Measurements from ENCODE around the gene BMERB1.
"Not testable (repeated sequence)": the region's sequence is repeated elsewhere in the genome, so short reads cannot be mapped to it uniquely, and the experiment has no call there.

The BMERB1 gene

DNA sequence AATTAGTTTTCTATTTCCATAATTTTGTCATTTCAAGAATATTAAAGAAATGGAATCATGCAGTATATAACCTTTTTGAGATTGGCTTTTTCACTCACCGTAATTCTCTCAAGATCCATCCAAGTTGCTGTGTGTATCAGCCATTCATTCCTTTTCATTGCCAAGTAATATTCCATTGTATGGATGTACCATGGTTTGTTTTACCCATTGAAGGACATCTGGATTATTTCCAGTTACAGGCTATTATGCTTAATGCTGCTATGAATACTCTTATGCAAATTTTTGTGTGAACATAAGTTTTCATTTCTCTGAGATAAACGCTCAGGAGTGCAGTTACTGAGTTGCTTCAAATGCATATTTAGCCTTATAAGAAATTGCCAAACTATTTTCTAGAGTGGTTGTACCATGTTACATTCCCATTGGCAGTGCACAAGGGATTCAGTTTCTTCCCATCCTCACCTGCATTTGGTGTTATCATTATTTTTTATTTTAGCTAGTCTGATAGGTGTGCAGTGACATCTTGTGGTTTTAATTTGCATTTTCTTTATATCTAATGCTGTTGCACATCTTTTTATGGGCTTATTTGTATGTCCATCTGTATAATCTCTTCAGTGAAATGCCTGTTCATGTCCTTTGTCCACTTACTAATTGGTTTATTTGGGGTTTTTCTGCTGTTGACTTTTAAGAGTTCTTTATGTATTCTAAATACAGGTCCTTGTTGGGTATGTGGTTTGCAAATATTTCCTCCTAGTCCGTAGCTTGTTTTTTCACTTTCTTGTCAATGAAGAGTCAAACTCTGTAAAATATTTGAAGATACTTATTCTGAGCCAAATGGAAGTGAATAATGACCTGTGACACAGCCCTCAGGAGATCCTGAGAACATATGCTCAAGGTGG lies 32.7 kb downstream of the BMERB1 start:
- DNase-seq (ENCODE audit: low read depth in 2 of 2): peak in 1 of 2 donors; percentile 38
- no peak overlapping the region for H3K4me3 ChIP-seq (replicated peaks in 1 of 2; ENCODE audit: low read depth in 2 of 2, low read length in 2 of 2)
- TF ChIP-seq, protein P1, sequence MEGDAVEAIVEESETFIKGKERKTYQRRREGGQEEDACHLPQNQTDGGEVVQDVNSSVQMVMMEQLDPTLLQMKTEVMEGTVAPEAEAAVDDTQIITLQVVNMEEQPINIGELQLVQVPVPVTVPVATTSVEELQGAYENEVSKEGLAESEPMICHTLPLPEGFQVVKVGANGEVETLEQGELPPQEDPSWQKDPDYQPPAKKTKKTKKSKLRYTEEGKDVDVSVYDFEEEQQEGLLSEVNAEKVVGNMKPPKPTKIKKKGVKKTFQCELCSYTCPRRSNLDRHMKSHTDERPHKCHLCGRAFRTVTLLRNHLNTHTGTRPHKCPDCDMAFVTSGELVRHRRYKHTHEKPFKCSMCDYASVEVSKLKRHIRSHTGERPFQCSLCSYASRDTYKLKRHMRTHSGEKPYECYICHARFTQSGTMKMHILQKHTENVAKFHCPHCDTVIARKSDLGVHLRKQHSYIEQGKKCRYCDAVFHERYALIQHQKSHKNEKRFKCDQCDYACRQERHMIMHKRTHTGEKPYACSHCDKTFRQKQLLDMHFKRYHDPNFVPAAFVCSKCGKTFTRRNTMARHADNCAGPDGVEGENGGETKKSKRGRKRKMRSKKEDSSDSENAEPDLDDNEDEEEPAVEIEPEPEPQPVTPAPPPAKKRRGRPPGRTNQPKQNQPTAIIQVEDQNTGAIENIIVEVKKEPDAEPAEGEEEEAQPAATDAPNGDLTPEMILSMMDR (IDR thresholded peaks at IDR 0.05; ENCODE audit: low read depth, low read length): no peak

GRCh38 chr16:15476971-15477370 lies 42.6 kb downstream of the BMERB1 start:
- H3K4me3 ChIP-seq (replicated peaks in 1 of 2; ENCODE audit: low read depth in 2 of 2, low read length in 2 of 2); DNase-seq (ENCODE audit: low read depth in 2 of 2): not testable (repeated sequence)

GRCh38 chr16:15477802-15478201 lies 43.4 kb downstream of the BMERB1 start:
- H3K4me3 ChIP-seq (replicated peaks in 1 of 2; ENCODE audit: low read depth in 2 of 2, low read length in 2 of 2): no peak overlapping the region
- TF ChIP-seq, protein P1 (IDR thresholded peaks at IDR 0.05; ENCODE audit: low read depth, low read length): no peak
- DNase-seq (ENCODE audit: low read depth in 2 of 2): no peak

GRCh38 chr16:15482068-15482747 lies 47.8 kb downstream of the BMERB1 start:
- TF ChIP-seq, protein P1 (IDR thresholded peaks at IDR 0.05; ENCODE audit: low read depth, low read length): peak; percentile 22
- H3K4me3 ChIP-seq (replicated peaks in 1 of 2; ENCODE audit: low read depth in 2 of 2, low read length in 2 of 2): no peak overlapping the region
- peak; percentile 89 to 97 for DNase-seq (ENCODE audit: low read depth in 2 of 2)

GRCh38 chr16:15482748-15483298 lies 48.4 kb downstream of the BMERB1 start:
- no peak overlapping the region for H3K4me3 ChIP-seq (replicated peaks in 1 of 2; ENCODE audit: low read depth in 2 of 2, low read length in 2 of 2)
- no peak for DNase-seq (ENCODE audit: low read depth in 2 of 2)
- TF ChIP-seq, protein P1 (IDR thresholded peaks at IDR 0.05; ENCODE audit: low read depth, low read length): no peak

DNA sequence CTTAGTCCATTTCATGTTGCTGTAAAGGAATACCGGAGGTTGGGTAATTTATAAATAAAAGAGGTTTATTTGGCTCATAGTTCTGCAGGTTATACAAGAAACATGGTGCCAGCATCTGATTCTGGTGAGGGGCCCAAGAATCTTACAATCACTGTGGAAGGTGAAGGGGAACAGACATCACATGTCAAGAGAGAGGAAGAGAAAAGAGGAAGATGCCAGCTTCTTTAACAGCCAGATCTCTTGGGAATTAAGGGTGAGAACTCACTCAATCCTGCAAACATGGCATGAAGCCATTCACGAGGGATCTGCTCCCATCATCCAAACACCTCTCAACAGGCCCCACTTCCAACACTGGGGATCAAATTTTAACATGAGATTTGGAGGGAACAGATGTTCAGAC lies 49.5 kb downstream of the BMERB1 start:
- TF ChIP-seq, protein P1 (IDR thresholded peaks at IDR 0.05; ENCODE audit: low read depth, low read length): no peak
- DNase-seq (ENCODE audit: low read depth in 2 of 2): no peak
- no peak overlapping the region for H3K4me3 ChIP-seq (replicated peaks in 1 of 2; ENCODE audit: low read depth in 2 of 2, low read length in 2 of 2)

- TF ChIP-seq, protein P1 (IDR thresholded peaks at IDR 0.05; ENCODE audit: low read depth, low read length): no peak
- peak; percentile 38 to 43 for DNase-seq (ENCODE audit: low read depth in 2 of 2)
Observed at GRCh38 chr16:15484662-15485061, 50.3 kb downstream of the BMERB1 start.

More at GRCh38 chr16:15484662-15485061, 50.3 kb downstream of the BMERB1 start:
- no peak overlapping the region for H3K4me3 ChIP-seq (replicated peaks in 1 of 2; ENCODE audit: low read depth in 2 of 2, low read length in 2 of 2)

Data from cardiac fibroblast (primary cell).